H1 (cell line): Measurements from ENCODE around the gene CAMTA1. TPM values are rescaled to one million over a fixed set of nuclear protein-coding genes. Genes with fewer than 3 reads are reported as not detected.

Source experiments
- CTCF ChIA-PET: fragments of 300-600 bp; sonication (Branson Sonifier 250); formaldehyde crosslinking; loops from one replicate; lab custom pipeline; 2021; ENCODE audit not compliant: partially characterized antibody; lab: Charles Lee
- POLR2A ChIA-PET: fragments of 300-600 bp; sonication (Branson Sonifier 250); formaldehyde crosslinking; loops from one replicate; lab custom pipeline; 2021; ENCODE audit warnings: inconsistent platforms; ENCODE audit not compliant: partially characterized antibody; lab: Charles Lee
- DNase-seq, 2 experiments: peaks; one replicate each; pipeline versions ENCODE4 v3.0.0 to v3.0.0-alpha.2; 2010 to 2022; ENCODE audit warnings: low spot score in 2 of 2, low read depth in 1 of 2, mixed read lengths in 1 of 2
- FAIRE-seq: peaks from 2 replicates; lab custom pipeline; 2011; peaks lifted over from hg19 to GRCh38; lab: Jason Lieb, UNC
- H2AFZ ChIP-seq: 2 replicates; pipeline ENCODE4 v1.8.1; 2012; ENCODE audit warnings: low read length, inconsistent platforms
- H2AK5ac ChIP-seq: 2 replicates; pipeline ENCODE4 v1.6.1; 2013; ENCODE audit warnings: low read depth, low read length
- H2BK120ac ChIP-seq: replicated peaks from 2 replicates; pipeline ENCODE3; 2013; ENCODE audit warnings: low read depth, low read length, inconsistent platforms
- H2BK12ac ChIP-seq: 2 replicates; pipeline ENCODE4 v1.6.1; 2013; ENCODE audit warnings: low read depth, low read length
- H2BK15ac ChIP-seq: 2 replicates; pipeline ENCODE4 v1.6.1; 2013; ENCODE audit warnings: low read length
- H2BK20ac ChIP-seq: 2 replicates; pipeline ENCODE4 v1.6.1; 2013; ENCODE audit warnings: low read length
- H2BK5ac ChIP-seq: 2 replicates; pipeline ENCODE4 v1.6.1; 2013; ENCODE audit warnings: low read depth, low read length
- H3K14ac ChIP-seq: 2 replicates; pipeline ENCODE4 v1.6.1; 2013; ENCODE audit warnings: inconsistent platforms; ENCODE audit not compliant: insufficient read length
- H3K18ac ChIP-seq: 2 replicates; pipeline ENCODE4 v1.6.1; 2013; ENCODE audit warnings: low read length; ENCODE audit errors: extremely low read depth
- H3K23ac ChIP-seq: 2 replicates; pipeline ENCODE4 v1.6.1; 2013; ENCODE audit warnings: inconsistent platforms; ENCODE audit not compliant: insufficient read length
- H3K23me2 ChIP-seq: 2 replicates; pipeline ENCODE4 v1.6.1; 2013; ENCODE audit warnings: low read depth, low read length
- H3K27ac ChIP-seq: 2 replicates; pipeline ENCODE4 v1.6.1; 2011; ENCODE audit warnings: low read depth, low read length, inconsistent platforms
- H3K27me3 ChIP-seq, 4 experiments: replicated peaks in 1 of 4; 1 replicate in 1 of 4; 2 replicates in 3 of 4; pipeline versions ENCODE4 v1.6.1 to v1.8.1; 2011 to 2013; ENCODE audit warnings: low read length in 3 of 4, mild to moderate bottlenecking in 3 of 4, inconsistent platforms in 2 of 4, mixed read lengths in 2 of 4, moderate library complexity in 1 of 4; ENCODE audit not compliant: control insufficient read depth in 3 of 4, insufficient read depth in 3 of 4; ENCODE audit errors: extremely low read depth in 1 of 4
- H3K36me3 ChIP-seq, 4 experiments: 2 replicates each; pipeline versions ENCODE4 v1.6.1 to v1.8.1; 2011 to 2013; ENCODE audit warnings: mild to moderate bottlenecking in 4 of 4, low read length in 3 of 4, moderate library complexity in 2 of 4, control low read depth in 1 of 4, inconsistent platforms in 1 of 4; ENCODE audit not compliant: insufficient read depth in 4 of 4, control insufficient read depth in 2 of 4
- H3K4ac ChIP-seq: replicated peaks from 2 replicates; pipeline ENCODE3; 2013; ENCODE audit warnings: low read length, low read depth, mixed read lengths, inconsistent platforms; ENCODE audit not compliant: insufficient read length
- H3K4me1 ChIP-seq, 4 experiments: replicated peaks in 1 of 4; 1 replicate in 1 of 4; 2 replicates in 3 of 4; pipeline versions ENCODE4 v1.6.1 to v1.8.1; 2011 to 2013; ENCODE audit warnings: low read length in 3 of 4, inconsistent platforms in 2 of 4, mixed read lengths in 1 of 4; ENCODE audit not compliant: insufficient read depth in 4 of 4, control insufficient read depth in 3 of 4
- H3K4me2 ChIP-seq, 2 experiments: 2 replicates each; pipeline versions ENCODE4 v1.6.1 to v1.8.1; 2011 to 2013; ENCODE audit warnings: low read depth in 2 of 2, low read length in 2 of 2, control low read depth in 1 of 2, inconsistent platforms in 1 of 2, mild to moderate bottlenecking in 1 of 2; ENCODE audit not compliant: insufficient read depth in 1 of 2
- H3K4me3 ChIP-seq, 4 experiments: fragments of 200-600, 300-600 bp in 1 of 4; sonication (generic), shearing (Covaris generic), sonication (Bioruptor Twin) in 1 of 4; 2 replicates each; pipeline versions ENCODE4 v1.5.1 to v1.8.1; 2011 to 2016; ENCODE audit warnings: low read length in 4 of 4, low read depth in 3 of 4, control low read depth in 2 of 4, inconsistent platforms in 2 of 4, mild to moderate bottlenecking in 2 of 4, mixed read lengths in 1 of 4, moderate library complexity in 1 of 4; ENCODE audit not compliant: insufficient read depth in 2 of 4; ENCODE audit errors: extremely low read depth in 1 of 4
- H3K56ac ChIP-seq: replicated peaks from 2 replicates; pipeline ENCODE3; 2013; ENCODE audit warnings: low read depth, mild to moderate bottlenecking, mixed read lengths, low read length, inconsistent platforms; ENCODE audit not compliant: insufficient read length
- H3K79me1 ChIP-seq: 2 replicates; pipeline ENCODE4 v1.6.1; 2013; ENCODE audit warnings: low read depth, low read length, control low read depth
- H3K79me2 ChIP-seq, 2 experiments: 2 replicates each; pipeline versions ENCODE4 v1.6.1 to v1.8.1; 2012 to 2013; ENCODE audit warnings: low read length in 2 of 2, mild to moderate bottlenecking in 2 of 2, inconsistent platforms in 1 of 2; ENCODE audit not compliant: insufficient read depth in 2 of 2, control insufficient read depth in 1 of 2
- H3K9ac ChIP-seq, 4 experiments: replicated peaks in 1 of 4; 1 replicate in 1 of 4; 2 replicates in 3 of 4; pipeline versions ENCODE4 v1.6.1 to v1.8.1; 2011 to 2013; ENCODE audit warnings: low read depth in 3 of 4, low read length in 3 of 4, control low read depth in 2 of 4, mild to moderate bottlenecking in 2 of 4, moderate library complexity in 2 of 4, inconsistent platforms in 1 of 4; ENCODE audit errors: extremely low read depth in 1 of 4
- H3K9me3 ChIP-seq, 2 experiments: 2 replicates each; pipeline versions ENCODE4 v1.6.1 to v1.8.1; 2012 to 2013; ENCODE audit warnings: mild to moderate bottlenecking in 2 of 2, moderate library complexity in 2 of 2, control low read depth in 1 of 2, inconsistent platforms in 1 of 2, low read depth in 1 of 2, low read length in 1 of 2, mixed read lengths in 1 of 2; ENCODE audit not compliant: insufficient read depth in 2 of 2
- H4K20me1 ChIP-seq, 2 experiments: replicated peaks in 1 of 2; 2 replicates each; pipeline versions ENCODE3 to v1.8.1; 2011 to 2013; ENCODE audit warnings: inconsistent platforms in 2 of 2, low read length in 2 of 2, mild to moderate bottlenecking in 1 of 2; ENCODE audit not compliant: insufficient read depth in 2 of 2, control insufficient read depth in 1 of 2
- H4K5ac ChIP-seq: 2 replicates; pipeline ENCODE4 v1.6.1; 2013; ENCODE audit warnings: low read length, low read depth, mixed read lengths, inconsistent platforms; ENCODE audit not compliant: insufficient read length
- H4K8ac ChIP-seq: 2 replicates; pipeline ENCODE4 v1.8.0; 2013; ENCODE audit warnings: mild to moderate bottlenecking, moderate library complexity, low read length, inconsistent platforms; ENCODE audit not compliant: insufficient read depth; ENCODE audit errors: extremely low read depth
- H4K91ac ChIP-seq: replicated peaks from 2 replicates; pipeline ENCODE3; 2013; ENCODE audit warnings: low read length, mixed read lengths, inconsistent platforms; ENCODE audit not compliant: insufficient read length
- BCL11A ChIP-seq, 2 experiments: IDR thresholded peaks; one replicate each; pipeline ENCODE4 v1.6.1; 2011; ENCODE audit warnings: low read depth in 2 of 2, low read length in 2 of 2, mild to moderate bottlenecking in 2 of 2
- CHD2 ChIP-seq: IDR thresholded peaks from 2 replicates; pipeline ENCODE4 v1.6.1; 2012; ENCODE audit warnings: low read length, improper control_type of control experiment
- EP300 ChIP-seq, 2 experiments: IDR thresholded peaks; 1 replicate in 1 of 2; 2 replicates in 1 of 2; pipeline ENCODE4 v1.6.1; 2011 to 2012; ENCODE audit warnings: low read depth in 2 of 2, low read length in 2 of 2, mild to moderate bottlenecking in 2 of 2, borderline replicate concordance in 1 of 2, inconsistent platforms in 1 of 2, moderate library complexity in 1 of 2
- FOSL1 ChIP-seq: IDR thresholded peaks from 2 replicates; pipeline ENCODE4 v1.6.1; 2011; ENCODE audit warnings: mild to moderate bottlenecking, low read depth, low read length, moderate library complexity; ENCODE audit not compliant: insufficient read depth
- KDM1A ChIP-seq: fragments of 200-600, 300-600 bp; sonication (generic); IDR thresholded peaks from 2 replicates; pipeline ENCODE4 v1.7.1; 2016; ENCODE audit warnings: mild to moderate bottlenecking, low read length, borderline replicate concordance
- KDM4A ChIP-seq: IDR thresholded peaks from one replicate; pipeline ENCODE4 v1.7.1; 2012; ENCODE audit warnings: low read depth, mild to moderate bottlenecking, moderate library complexity, low read length, inconsistent platforms; ENCODE audit not compliant: severe bottlenecking
- KDM5A ChIP-seq: fragments of 200-600 bp; IDR thresholded peaks from 2 replicates; pipeline ENCODE4 v1.7.1; 2012; ENCODE audit warnings: mild to moderate bottlenecking, low read length, inconsistent platforms, mixed read lengths
- MAFK ChIP-seq: IDR thresholded peaks from 2 replicates; pipeline ENCODE4 v1.6.1; 2012; ENCODE audit warnings: low read depth, mild to moderate bottlenecking, improper control_type of control experiment, low read length
- POLR2A ChIP-seq, 2 experiments: IDR thresholded peaks; 1 replicate in 1 of 2; 2 replicates in 1 of 2; pipeline ENCODE4 v1.6.1; 2011; ENCODE audit warnings: low read depth in 2 of 2, low read length in 2 of 2, mild to moderate bottlenecking in 2 of 2; ENCODE audit errors: control extremely low read depth in 1 of 2
- POLR2AphosphoS5 ChIP-seq: IDR thresholded peaks from 2 replicates; pipeline ENCODE4 v1.6.1; 2011; ENCODE audit warnings: low read depth, low read length
- TBP ChIP-seq: IDR thresholded peaks from 2 replicates; pipeline ENCODE4 v1.6.1; 2011; ENCODE audit warnings: low read depth, low read length, improper control_type of control experiment
- WGBS, 2 experiments: shearing (Covaris generic) in 1 of 2; methylation state at CpG; one replicate each; pipeline versions ENCODE4 v1.1.6 to v1.1.7; 2013 to 2015; ENCODE audit warnings: low lambda C conversion rate in 2 of 2, mixed read lengths in 2 of 2, inconsistent platforms in 1 of 2, low coverage in 1 of 2, missing lambda C conversion rate in 1 of 2; ENCODE audit not compliant: insufficient replicate concordance in 2 of 2, insufficient coverage in 1 of 2, insufficient read length in 1 of 2; ENCODE audit errors: extremely low coverage in 1 of 2, missing lambda C conversion rate in 1 of 2; 5-methylcytosine and 5-hydroxymethylcytosine counted together
- polyA plus RNA-seq, 7 experiments: library from polyadenylated mRNA; depleted of rRNA in 3 of 7; stranded (reverse) in 5 of 7; unstranded in 2 of 7; fragments of >200 nt in 5 of 7; fragments of 200-250 nt in 2 of 7; gene quantifications; 1 replicate in 5 of 7; 2 replicates in 1 of 7; 4 replicates in 1 of 7; pipeline versions ENCODE4 v1.2.1 to v1.2.3, GENCODE V29; 2011 to 2013; ENCODE audit warnings: missing spikeins in 2 of 7, mixed read lengths in 2 of 7
- total RNA-seq: library from RNA; stranded (reverse); fragmentation: NEBNext Ultra II Directional; extraction: Animal tissue kit (Norgen Biotek cat#: 25700); gene quantifications from 2 replicates; pipeline ENCODE4 v1.2.1, GENCODE V29; 2021

CAMTA1 gene
- total and polyA plus RNA-seq, 2 of the 8 experiments (the other 6 are each of a cell fraction or from before 2014, with no cell fraction given): 65.0 to 119 TPM

DNA sequence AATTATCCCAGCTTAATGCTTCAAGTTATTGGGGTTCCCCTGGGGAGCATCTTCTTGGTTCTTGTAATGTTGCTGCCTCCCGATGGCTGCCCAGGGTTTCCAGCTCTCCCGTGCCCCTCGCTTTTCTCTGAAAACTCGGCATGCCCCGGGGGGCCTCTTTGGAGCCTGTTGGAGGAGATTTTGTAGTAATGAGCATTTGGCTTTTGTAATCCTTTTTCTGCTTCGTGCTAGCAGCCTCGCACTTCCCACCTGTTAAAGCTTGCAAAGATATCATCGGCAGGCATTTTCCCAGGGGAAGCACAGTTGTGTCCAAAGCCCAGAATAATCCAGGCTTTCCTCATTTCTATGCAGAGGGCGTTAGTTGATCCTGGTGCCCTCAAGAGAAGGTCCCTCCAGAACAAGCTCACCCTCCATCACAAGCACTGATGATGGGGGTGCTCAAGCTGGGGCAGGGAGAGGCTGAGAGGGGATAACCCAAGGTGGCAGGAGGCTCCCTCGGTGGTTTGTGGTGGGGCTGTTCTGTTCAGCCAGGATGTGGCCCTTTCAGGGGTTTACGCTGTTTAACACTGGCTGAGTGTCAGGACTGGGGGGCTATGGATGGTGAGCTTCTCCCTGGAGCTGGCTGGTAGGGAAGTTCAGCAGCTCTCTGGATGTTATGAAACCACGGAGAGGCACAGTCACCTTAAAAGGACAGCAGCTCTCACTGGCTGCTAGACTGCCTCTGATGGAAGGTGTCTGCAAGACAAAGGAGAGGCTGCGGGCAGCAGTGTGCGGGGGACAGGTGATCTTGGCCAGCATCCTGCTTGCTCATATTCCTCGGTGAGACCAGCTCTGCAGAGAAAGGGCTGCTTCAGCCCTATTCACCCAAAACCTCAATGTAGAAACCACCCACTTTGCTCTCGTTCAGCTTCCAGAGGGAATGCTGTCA is 508.7 kb downstream of the CAMTA1 start:
- 78% methylated on average over 16 of the region's 16 CpGs; no CpG with 5 or more reads in 1 of the 2 experiments for WGBS, 2 experiments
- peak overlapping the region; percentile 67; the same call in 1 of the 2 replicates for H2BK5ac ChIP-seq
- no peaks in the 10 kb centered on the region for H3K23me2 ChIP-seq
- H3K79me1 ChIP-seq: no peaks in the 10 kb centered on the region
- no peak overlapping the region for H3K4me2 ChIP-seq
- no peak for TF ChIP-seq KDM1A
- no peak for TF ChIP-seq TBP
- no peak for TF ChIP-seq EP300 (IDR thresholded peaks at IDR 0.05; ENCODE audit: borderline replicate concordance in 1 of 2, low read depth in 2 of 2, low read length in 2 of 2)
- no peak for TF ChIP-seq POLR2A (IDR thresholded peaks at IDR 0.05; ENCODE audit: control extremely low read depth in 1 of 2, low read depth in 2 of 2, low read length in 2 of 2)
- TF ChIP-seq MAFK: no peak
- no peak for TF ChIP-seq KDM5A
- TF ChIP-seq KDM4A: no peak
- no peak for TF ChIP-seq BCL11A (IDR thresholded peaks at IDR 0.05; ENCODE audit: low read depth in 2 of 2, low read length in 2 of 2)
- no peak for TF ChIP-seq POLR2AphosphoS5
- no peak for TF ChIP-seq FOSL1
- TF ChIP-seq CHD2: no peak
- TF ChIP-seq, all 59 proteins: peak for 0
- Histone ChIP-seq H3K14ac (no peak overlapping the region), H4K5ac (no peak overlapping the region), H3K9me3 (no peaks in the 10 kb centered on the region), H3K79me2 (no peaks in the 10 kb centered on the region), H2BK120ac (no peak overlapping the region), H3K27me3 (no peaks in the 10 kb centered on the region; a peak in 3 of 7 replicates), H2BK20ac (peak overlapping the region; percentile 13; the same call in 1 of the 2 replicates), H4K20me1 (no peaks in the 10 kb centered on the region), H3K4me1 (peaks cover 10 to 20% (median 15%) of the 10 kb centered on the region in 4 experiments), H3K4ac (no peak overlapping the region), H2AK5ac (peak overlapping the region; percentile 2; the same call in 1 of the 2 replicates), H3K23ac (no peak overlapping the region), H4K8ac (no peak overlapping the region; the same call in 1 of the 2 replicates), H2AFZ (no peak overlapping the region), H3K18ac (peak overlapping the region; percentile 55; the same call in 1 of the 2 replicates), H3K36me3 (no peaks in the 10 kb centered on the region), H3K56ac (no peak overlapping the region), H2BK15ac (no peak overlapping the region; the same call in 1 of the 2 replicates), H2BK12ac (peak overlapping the region; percentile 92; the same call in 1 of the 2 replicates), H4K91ac (peak overlapping the region; percentile 13), H3K27ac (no peak overlapping the region), H3K4me3 (no peak overlapping the region), H3K9ac (no peak overlapping the region)
- POLR2A ChIA-PET: interaction anchor here (1.4 kb wide), 1 partner anchor 10 kb away, joined by 4 read pairs; no protein-coding TSS in a partner anchor
- DNase-seq (peak in 1 of 2 experiments; percentile 44), FAIRE-seq (no peak)
- CTCF ChIA-PET: interaction anchor here (0.6 to 2.1 kb wide), 4 partner anchors 10 to 176 kb away, joined by 3 to 9 read pairs (median 6); no protein-coding TSS in a partner anchor
